ENCODE results near the gene PODXL2.

Gene PODXL2

GRCh38 chr3:127710155-127710941 is 81.4 kb downstream of the PODXL2 start:
- Histone ChIP-seq H3K27me3 (ENCODE audit: control insufficient read depth in 1 of 2, insufficient read depth in 2 of 2, low read length in 2 of 2) (no peaks in the 10 kb centered on the region), H3K9ac (ENCODE audit: low read length) (no peak overlapping the region), H3K27ac (ENCODE audit: low read depth, low read length) (peak overlapping the region; percentile 37), H3K9me3 (ENCODE audit: low read length) (no peaks in the 10 kb centered on the region), H3K36me3 (ENCODE audit: insufficient read depth, low read length) (peaks cover 11% of the 10 kb centered on the region), H3K4me1 (ENCODE audit: insufficient read depth, low read length) (peaks cover 44% of the 10 kb centered on the region), H3K4me3 (ENCODE audit: low read depth in 1 of 2, low read length in 2 of 2) (no peak overlapping the region)

- H3K9ac ChIP-seq (ENCODE audit: low read length) = no peak overlapping the region
- no peak overlapping the region for H3K4me3 ChIP-seq (ENCODE audit: low read depth in 1 of 2, low read length in 2 of 2)
- H3K9me3 ChIP-seq (ENCODE audit: low read length) = no peaks in the 10 kb centered on the region
- H3K4me1 ChIP-seq (ENCODE audit: insufficient read depth, low read length) = peaks cover 44% of the 10 kb centered on the region
- peaks cover 11% of the 10 kb centered on the region for H3K36me3 ChIP-seq (ENCODE audit: insufficient read depth, low read length)
- H3K27me3 ChIP-seq (ENCODE audit: control insufficient read depth in 1 of 2, insufficient read depth in 2 of 2, low read length in 2 of 2) = no peaks in the 10 kb centered on the region
- peak overlapping the region; percentile 37 for H3K27ac ChIP-seq (ENCODE audit: low read depth, low read length)
These were observed 82.2 kb downstream of the PODXL2 start for GRCh38 chr3:127711021-127711695.

- H3K36me3 ChIP-seq (ENCODE audit: insufficient read depth, low read length) = peaks cover 11% of the 10 kb centered on the region
- no peak overlapping the region for H3K27ac ChIP-seq (ENCODE audit: low read depth, low read length)
- no peak overlapping the region for H3K4me3 ChIP-seq (ENCODE audit: low read depth in 1 of 2, low read length in 2 of 2)
- H3K27me3 ChIP-seq (ENCODE audit: control insufficient read depth in 1 of 2, insufficient read depth in 2 of 2, low read length in 2 of 2) = no peaks in the 10 kb centered on the region
- no peaks in the 10 kb centered on the region for H3K9me3 ChIP-seq (ENCODE audit: low read length)
- H3K4me1 ChIP-seq (ENCODE audit: insufficient read depth, low read length) = peaks cover 44% of the 10 kb centered on the region
- H3K9ac ChIP-seq (ENCODE audit: low read length) = no peak overlapping the region
These were observed 82.9 kb downstream of the PODXL2 start for GRCh38 chr3:127711896-127712295.

- no peak overlapping the region for H3K9ac ChIP-seq (ENCODE audit: low read length)
- H3K4me1 ChIP-seq (ENCODE audit: insufficient read depth, low read length) = peaks cover 41% of the 10 kb centered on the region
- H3K9me3 ChIP-seq (ENCODE audit: low read length) = no peaks in the 10 kb centered on the region
- H3K27me3 ChIP-seq (ENCODE audit: control insufficient read depth in 1 of 2, insufficient read depth in 2 of 2, low read length in 2 of 2) = no peaks in the 10 kb centered on the region
- no peak overlapping the region for H3K27ac ChIP-seq (ENCODE audit: low read depth, low read length)
- peaks cover 11% of the 10 kb centered on the region for H3K36me3 ChIP-seq (ENCODE audit: insufficient read depth, low read length)
- H3K4me3 ChIP-seq (ENCODE audit: low read depth in 1 of 2, low read length in 2 of 2) = no peak overlapping the region
These were observed 83.5 kb downstream of the PODXL2 start for GRCh38 chr3:127712461-127712860.

GRCh38 chr3:127712881-127713771 is 84.1 kb downstream of the PODXL2 start:
- Histone ChIP-seq H3K9ac (ENCODE audit: low read length) (no peak overlapping the region), H3K4me1 (ENCODE audit: insufficient read depth, low read length) (peaks cover 35% of the 10 kb centered on the region), H3K4me3 (ENCODE audit: low read depth in 1 of 2, low read length in 2 of 2) (no peak overlapping the region), H3K9me3 (ENCODE audit: low read length) (no peaks in the 10 kb centered on the region), H3K27me3 (ENCODE audit: control insufficient read depth in 1 of 2, insufficient read depth in 2 of 2, low read length in 2 of 2) (no peaks in the 10 kb centered on the region), H3K36me3 (ENCODE audit: insufficient read depth, low read length) (peaks cover 11% of the 10 kb centered on the region), H3K27ac (ENCODE audit: low read depth, low read length) (no peak overlapping the region)

- Histone ChIP-seq H3K27me3 (ENCODE audit: control insufficient read depth in 1 of 2, insufficient read depth in 2 of 2, low read length in 2 of 2) (no peaks in the 10 kb centered on the region), H3K4me3 (ENCODE audit: low read depth in 1 of 2, low read length in 2 of 2) (no peak overlapping the region), H3K9me3 (ENCODE audit: low read length) (no peaks in the 10 kb centered on the region), H3K9ac (ENCODE audit: low read length) (no peak overlapping the region), H3K4me1 (ENCODE audit: insufficient read depth, low read length) (peaks cover 35% of the 10 kb centered on the region), H3K27ac (ENCODE audit: low read depth, low read length) (no peak overlapping the region), H3K36me3 (ENCODE audit: insufficient read depth, low read length) (peaks cover 11% of the 10 kb centered on the region)
These were observed 85.2 kb downstream of the PODXL2 start for GRCh38 chr3:127714125-127714571.

- H3K9ac ChIP-seq (ENCODE audit: low read length) = no peak overlapping the region
- no peak overlapping the region for H3K4me3 ChIP-seq (ENCODE audit: low read depth in 1 of 2, low read length in 2 of 2)
- H3K9me3 ChIP-seq (ENCODE audit: low read length) = no peaks in the 10 kb centered on the region
- no peaks in the 10 kb centered on the region for H3K27me3 ChIP-seq (ENCODE audit: control insufficient read depth in 1 of 2, insufficient read depth in 2 of 2, low read length in 2 of 2)
- peaks cover 10% of the 10 kb centered on the region for H3K36me3 ChIP-seq (ENCODE audit: insufficient read depth, low read length)
- no peak overlapping the region for H3K27ac ChIP-seq (ENCODE audit: low read depth, low read length)
- H3K4me1 ChIP-seq (ENCODE audit: insufficient read depth, low read length) = peaks cover 32% of the 10 kb centered on the region
These were observed 85.9 kb downstream of the PODXL2 start for GRCh38 chr3:127714866-127715265.

GRCh38 chr3:127715532-127715931 is 86.5 kb downstream of the PODXL2 start:
- Histone ChIP-seq H3K36me3 (ENCODE audit: insufficient read depth, low read length) (peaks cover 17% of the 10 kb centered on the region), H3K9ac (ENCODE audit: low read length) (no peak overlapping the region), H3K4me1 (ENCODE audit: insufficient read depth, low read length) (peaks cover 26% of the 10 kb centered on the region), H3K9me3 (ENCODE audit: low read length) (no peaks in the 10 kb centered on the region), H3K27ac (ENCODE audit: low read depth, low read length) (no peak overlapping the region), H3K4me3 (ENCODE audit: low read depth in 1 of 2, low read length in 2 of 2) (no peak overlapping the region), H3K27me3 (ENCODE audit: control insufficient read depth in 1 of 2, insufficient read depth in 2 of 2, low read length in 2 of 2) (no peaks in the 10 kb centered on the region)

GRCh38 chr3:127716384-127716783 is 87.4 kb downstream of the PODXL2 start:
- H3K9me3 ChIP-seq (ENCODE audit: low read length) = no peaks in the 10 kb centered on the region
- no peaks in the 10 kb centered on the region for H3K27me3 ChIP-seq (ENCODE audit: control insufficient read depth in 1 of 2, insufficient read depth in 2 of 2, low read length in 2 of 2)
- no peak overlapping the region for H3K4me3 ChIP-seq (ENCODE audit: low read depth in 1 of 2, low read length in 2 of 2)
- no peak overlapping the region for H3K9ac ChIP-seq (ENCODE audit: low read length)
- H3K27ac ChIP-seq (ENCODE audit: low read depth, low read length) = no peak overlapping the region
- H3K4me1 ChIP-seq (ENCODE audit: insufficient read depth, low read length) = peaks cover 19% of the 10 kb centered on the region
- peaks cover 22% of the 10 kb centered on the region for H3K36me3 ChIP-seq (ENCODE audit: insufficient read depth, low read length)

- Histone ChIP-seq H3K27me3 (ENCODE audit: control insufficient read depth in 1 of 2, insufficient read depth in 2 of 2, low read length in 2 of 2) (no peaks in the 10 kb centered on the region), H3K4me1 (ENCODE audit: insufficient read depth, low read length) (peaks cover 25% of the 10 kb centered on the region), H3K4me3 (ENCODE audit: low read depth in 1 of 2, low read length in 2 of 2) (no peak overlapping the region), H3K36me3 (ENCODE audit: insufficient read depth, low read length) (peaks cover 22% of the 10 kb centered on the region), H3K9ac (ENCODE audit: low read length) (no peak overlapping the region), H3K9me3 (ENCODE audit: low read length) (no peaks in the 10 kb centered on the region), H3K27ac (ENCODE audit: low read depth, low read length) (no peak overlapping the region)
These were observed 88.6 kb downstream of the PODXL2 start for GRCh38 chr3:127717357-127718244.
